HCT116 (cell line): ENCODE measurements around the gene CMIP. TPM values are rescaled to one million over a fixed set of nuclear protein-coding genes. Genes with fewer than 3 reads are reported as not detected.

Source experiments
- ATAC-seq: fragments of 200-7000 bp; cut with Tn5 transposase; 2 replicates; pipeline ENCODE4 v1.9.1; 2020; ENCODE audit warnings: mild to moderate bottlenecking, moderate library complexity
- BruUV-seq: library from RNA; stranded (reverse); fragments of 400-500 nt; replicated peaks from 2 replicates; lab custom pipeline; 2021; lab: Mats Ljungman, UMichigan
- CTCF ChIA-PET: fragments of 300-600 bp; sonication (Branson Sonifier 250); formaldehyde crosslinking; loops from one replicate; lab custom pipeline; 2021; ENCODE audit warnings: antibody characterized with exemption; lab: Charles Lee
- POLR2A ChIA-PET: fragments of 300-600, 350-600 bp; sonication (Branson Sonifier 250); formaldehyde crosslinking; loops from one replicate; lab custom pipeline; 2021; ENCODE audit warnings: antibody characterized with exemption; lab: Charles Lee
- RAD21 ChIA-PET, 2 experiments: fragments of 300-600 bp; sonication (Branson Sonifier 250); formaldehyde crosslinking; loops; one replicate each; lab custom pipeline; 2023; ENCODE audit warnings: low total read pairs in 2 of 2; ENCODE audit not compliant: uncharacterized antibody in 2 of 2, unreplicated experiment in 2 of 2, low non-redundant PET in 1 of 2; lab: Charles Lee
- DNase-seq: peaks from one replicate; pipeline ENCODE4 v3.0.0-alpha.2; 2010; ENCODE audit warnings: low read depth, low spot score
- H2AFZ ChIP-seq: fragments of 200-600 bp; shearing (Covaris generic), sonication (generic); 2 replicates; pipeline ENCODE4 v1.6.1; 2017; ENCODE audit warnings: low read depth, mixed run types, mixed read lengths, antibody characterized with exemption, low read length; ENCODE audit not compliant: poor library complexity, severe bottlenecking
- H3K27ac ChIP-seq: 2 replicates; pipeline ENCODE4 v1.5.1; 2012; ENCODE audit warnings: low read depth, low read length
- H3K27me3 ChIP-seq: fragments of 200-600 bp; sonication (generic); 2 replicates; pipeline ENCODE4 v1.6.1; 2016; ENCODE audit warnings: mixed run types, low read length, mixed read lengths; ENCODE audit not compliant: insufficient read depth
- H3K36me3 ChIP-seq, 2 experiments: fragments of 200-500 bp in 1 of 2; fragments of 200-600 bp in 1 of 2; sonication (Bioruptor generic) in 1 of 2; sonication (generic) in 1 of 2; 2 replicates each; pipeline versions ENCODE4 v1.5.1 to v1.6.1; 2014 to 2016; ENCODE audit warnings: low read length in 2 of 2, inconsistent platforms in 1 of 2, mixed read lengths in 1 of 2, mixed run types in 1 of 2; ENCODE audit not compliant: insufficient read depth in 2 of 2, control insufficient read depth in 1 of 2
- H3K4me1 ChIP-seq, 2 experiments: fragments of 200-600 bp in 1 of 2; sonication (generic) in 1 of 2; 2 replicates each; pipeline versions ENCODE4 v1.5.1 to v1.6.1; 2012 to 2017; ENCODE audit warnings: low read length in 2 of 2, inconsistent platforms in 1 of 2, mild to moderate bottlenecking in 1 of 2, mixed read lengths in 1 of 2, mixed run types in 1 of 2, moderate library complexity in 1 of 2; ENCODE audit not compliant: insufficient read depth in 2 of 2, control insufficient read depth in 1 of 2
- H3K4me2 ChIP-seq: fragments of 200-600 bp; sonication (generic); 2 replicates; pipeline ENCODE4 v1.6.1; 2017; ENCODE audit warnings: mixed run types, low read length, mixed read lengths
- H3K4me3 ChIP-seq, 2 experiments: fragments of 200-600 bp in 1 of 2; sonication (generic) in 1 of 2; replicated peaks in 1 of 2; 2 replicates each; pipeline ENCODE4 v1.5.1; 2011 to 2016; ENCODE audit warnings: low read length in 2 of 2, control low read depth in 1 of 2, low read depth in 1 of 2, mild to moderate bottlenecking in 1 of 2, mixed read lengths in 1 of 2, mixed run types in 1 of 2
- H3K79me2 ChIP-seq: fragments of 200-600 bp; sonication (generic); 2 replicates; pipeline ENCODE4 v1.6.1; 2017; ENCODE audit warnings: mild to moderate bottlenecking, mixed run types, low read length, moderate library complexity, mixed read lengths; ENCODE audit not compliant: insufficient read depth
- H3K9ac ChIP-seq: fragments of 200-600 bp; sonication (generic); 2 replicates; pipeline ENCODE4 v1.6.1; 2016; ENCODE audit warnings: low read length, mixed read lengths
- H3K9me2 ChIP-seq: fragments of 200-600 bp; sonication (generic), shearing (Covaris generic); 2 replicates; pipeline ENCODE4 v1.6.1; 2017; ENCODE audit warnings: mixed run types, mild to moderate bottlenecking, moderate library complexity; ENCODE audit not compliant: insufficient read depth
- H3K9me3 ChIP-seq, 2 experiments: fragments of 200-500 bp in 1 of 2; fragments of 200-600 bp in 1 of 2; sonication (Bioruptor generic) in 1 of 2; sonication (generic) in 1 of 2; 2 replicates each; pipeline ENCODE4 v1.6.1; 2014 to 2017; ENCODE audit warnings: low read length in 2 of 2, mixed read lengths in 2 of 2, inconsistent platforms in 1 of 2, low read depth in 1 of 2, mild to moderate bottlenecking in 1 of 2, mixed run types in 1 of 2, moderate library complexity in 1 of 2; ENCODE audit not compliant: control insufficient read depth in 1 of 2, insufficient read depth in 1 of 2
- H4K20me1 ChIP-seq: fragments of 200-600 bp; sonication (generic), shearing (Covaris generic); 2 replicates; pipeline ENCODE4 v1.6.1; 2017; ENCODE audit warnings: mixed run types, mild to moderate bottlenecking, moderate library complexity; ENCODE audit not compliant: insufficient read depth
- CEBPB ChIP-seq: IDR thresholded peaks from 2 replicates; pipeline ENCODE4 v1.6.1; 2012; ENCODE audit warnings: low read depth
- CTCF ChIP-seq, 3 experiments: fragments of 200-600 bp in 1 of 3; sonication (generic) in 1 of 3; IDR thresholded peaks in 2 of 3; conservative IDR thresholded peaks in 1 of 3; 2 replicates each; pipeline ENCODE4 v1.5.1; 2012 to 2017; ENCODE audit warnings: low read depth in 2 of 3, low read length in 2 of 3, antibody characterized with exemption in 1 of 3, borderline replicate concordance in 1 of 3, control low read depth in 1 of 3, mild to moderate bottlenecking in 1 of 3, mixed read lengths in 1 of 3, mixed run types in 1 of 3, moderate library complexity in 1 of 3; ENCODE audit not compliant: insufficient read depth in 1 of 3
- EGR1 ChIP-seq: IDR thresholded peaks from 2 replicates; pipeline ENCODE4 v1.6.1; 2012; ENCODE audit warnings: low read depth
- EZH2 ChIP-seq: fragments of 200-600 bp; sonication (generic); IDR thresholded peaks from 2 replicates; pipeline ENCODE4 v1.6.1; 2017; ENCODE audit warnings: antibody characterized with exemption, mixed run types
- EZH2phosphoT487 ChIP-seq: fragments of 200-600 bp; IDR thresholded peaks from 2 replicates; pipeline ENCODE4 v1.6.1; 2018; ENCODE audit warnings: antibody characterized with exemption, borderline replicate concordance
- JUND ChIP-seq: IDR thresholded peaks from 2 replicates; pipeline ENCODE4 v1.6.1; 2012
- MAX ChIP-seq: IDR thresholded peaks from 2 replicates; pipeline ENCODE4 v1.6.1; 2012
- SP1 ChIP-seq: IDR thresholded peaks from 2 replicates; pipeline ENCODE4 v1.6.1; 2012; ENCODE audit warnings: low read depth
- TCF7L2 ChIP-seq: IDR thresholded peaks from 2 replicates; pipeline ENCODE4 v1.7.0; 2011; ENCODE audit warnings: borderline replicate concordance, inconsistent platforms; ENCODE audit not compliant: insufficient read depth, insufficient read length; ENCODE audit errors: extremely low read depth
- YY1 ChIP-seq: IDR thresholded peaks from 2 replicates; pipeline ENCODE4 v1.6.1; 2011; ENCODE audit warnings: low read length, low read depth, moderate library complexity, mild to moderate bottlenecking; ENCODE audit not compliant: insufficient replicate concordance; ENCODE audit errors: extremely low read depth
- ZFX ChIP-seq: fragments of 450-650 bp; IDR thresholded peaks from 2 replicates; pipeline ENCODE4 v1.6.1; 2017
- intact Hi-C: fragments of 100-400 bp; cut with micrococcal nuclease; formaldehyde crosslinking; loops from 2 replicates; pipeline ENCODE4 v1.10.0; 2022
- total RNA-seq: library from RNA; stranded (reverse); gene quantifications from one replicate; pipeline ENCODE4 v1.2.1, GENCODE V29; 2021; ENCODE audit not compliant: unreplicated experiment

Gene CMIP
- total RNA-seq, 1 experiment from 2014 or later = 64.6 TPM

- Histone ChIP-seq H4K20me1 (peaks cover 22% of the 10 kb centered on the region; the same call in 1 of the 2 replicates), H3K9ac (no peak overlapping the region), H2AFZ (no peak overlapping the region), H3K27me3 (no peaks in the 10 kb centered on the region), H3K9me2 (no peaks in the 10 kb centered on the region), H3K9me3 (no peaks in the 10 kb centered on the region), H3K4me3 (no peak overlapping the region), H3K4me1 (no peaks in the 10 kb centered on the region), H3K4me2 (no peak overlapping the region), H3K36me3 (peaks cover 0 to 19% of the 10 kb centered on the region in 2 experiments; a peak in 2 of 4 replicates), H3K27ac (no peak overlapping the region), H3K79me2 (peaks cover 100% of the 10 kb centered on the region)
- ChIA-PET RAD21 (no interaction called here), CTCF (no interaction called here), POLR2A (no interaction called here)
- BruUV-seq = no TSS peak
- intact Hi-C loops = no loop called here
- ATAC-seq (no peak), DNase-seq (no peak)
- TF ChIP-seq YY1 (no peak), EZH2phosphoT487 (no peak), ZFX (no peak), SP1 (no peak), CTCF (IDR thresholded peaks at IDR 0.05 in 2 of 3, conservative IDR thresholded peaks at IDR 0.05 in 1 of 3; ENCODE audit: borderline replicate concordance in 1 of 3, insufficient read depth in 1 of 3, low read depth in 2 of 3, low read length in 2 of 3) (no peak)
Measured at GRCh38 chr16:81467072-81467471, 22.5 kb downstream of the CMIP start.

GRCh38 chr16:81467815-81468214 lies 23.2 kb downstream of the CMIP start:
- Histone ChIP-seq H3K9me3 (no peaks in the 10 kb centered on the region), H3K36me3 (peaks cover 0 to 19% of the 10 kb centered on the region in 2 experiments; a peak in 2 of 4 replicates), H3K4me1 (no peaks in the 10 kb centered on the region), H3K4me2 (no peak overlapping the region), H3K27me3 (no peaks in the 10 kb centered on the region), H3K9ac (no peak overlapping the region), H3K79me2 (peaks cover 100% of the 10 kb centered on the region), H3K4me3 (no peak overlapping the region), H4K20me1 (peaks cover 22% of the 10 kb centered on the region; the same call in 1 of the 2 replicates), H2AFZ (no peak overlapping the region), H3K9me2 (no peaks in the 10 kb centered on the region), H3K27ac (no peak overlapping the region)
- ChIA-PET RAD21 (no interaction called here), CTCF (no interaction called here), POLR2A (no interaction called here)
- no TSS peak for BruUV-seq
- TF ChIP-seq EZH2 (no peak), EGR1 (no peak), TCF7L2 (no peak), MAX (no peak), CEBPB (no peak), JUND (no peak)
- intact Hi-C loops = no loop called here
- ATAC-seq (no peak), DNase-seq (no peak)
